Measurements from ENCODE around the gene ALG8. TPM values are rescaled to one million over a fixed set of nuclear protein-coding genes. Genes with fewer than 3 reads are reported as not detected.

ALG8 gene
- total RNA-seq, 1 donor, result 60.9 TPM

DNA sequence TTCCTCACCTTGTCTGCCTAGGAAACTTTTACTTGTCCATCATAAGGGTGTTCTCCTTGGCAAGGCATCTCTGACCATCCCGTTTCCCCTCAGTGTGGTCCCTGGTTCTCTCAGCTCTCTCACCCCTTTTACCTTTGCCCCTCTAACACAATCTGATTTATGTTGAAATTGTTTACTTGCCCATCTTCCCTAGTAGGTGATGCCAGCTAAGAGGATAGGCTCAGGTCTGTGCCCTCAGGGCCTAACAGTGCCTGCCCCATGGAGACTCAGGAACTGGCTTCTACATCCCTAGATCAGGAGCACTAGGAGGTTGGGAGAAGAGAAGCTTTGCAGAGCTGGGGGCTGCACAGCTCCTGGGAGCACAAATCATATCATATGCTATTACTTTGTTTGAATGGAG, 21.1 kb upstream of the ALG8 start:
- no peak overlapping the region for H3K4me3 ChIP-seq (ENCODE audit: low read depth, low read length)
- TF ChIP-seq, protein P1, sequence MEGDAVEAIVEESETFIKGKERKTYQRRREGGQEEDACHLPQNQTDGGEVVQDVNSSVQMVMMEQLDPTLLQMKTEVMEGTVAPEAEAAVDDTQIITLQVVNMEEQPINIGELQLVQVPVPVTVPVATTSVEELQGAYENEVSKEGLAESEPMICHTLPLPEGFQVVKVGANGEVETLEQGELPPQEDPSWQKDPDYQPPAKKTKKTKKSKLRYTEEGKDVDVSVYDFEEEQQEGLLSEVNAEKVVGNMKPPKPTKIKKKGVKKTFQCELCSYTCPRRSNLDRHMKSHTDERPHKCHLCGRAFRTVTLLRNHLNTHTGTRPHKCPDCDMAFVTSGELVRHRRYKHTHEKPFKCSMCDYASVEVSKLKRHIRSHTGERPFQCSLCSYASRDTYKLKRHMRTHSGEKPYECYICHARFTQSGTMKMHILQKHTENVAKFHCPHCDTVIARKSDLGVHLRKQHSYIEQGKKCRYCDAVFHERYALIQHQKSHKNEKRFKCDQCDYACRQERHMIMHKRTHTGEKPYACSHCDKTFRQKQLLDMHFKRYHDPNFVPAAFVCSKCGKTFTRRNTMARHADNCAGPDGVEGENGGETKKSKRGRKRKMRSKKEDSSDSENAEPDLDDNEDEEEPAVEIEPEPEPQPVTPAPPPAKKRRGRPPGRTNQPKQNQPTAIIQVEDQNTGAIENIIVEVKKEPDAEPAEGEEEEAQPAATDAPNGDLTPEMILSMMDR (IDR thresholded peaks at IDR 0.05; ENCODE audit: insufficient read depth, low read depth, low read length), result no peak
- no peak for DNase-seq (ENCODE audit: low read depth)

DNA sequence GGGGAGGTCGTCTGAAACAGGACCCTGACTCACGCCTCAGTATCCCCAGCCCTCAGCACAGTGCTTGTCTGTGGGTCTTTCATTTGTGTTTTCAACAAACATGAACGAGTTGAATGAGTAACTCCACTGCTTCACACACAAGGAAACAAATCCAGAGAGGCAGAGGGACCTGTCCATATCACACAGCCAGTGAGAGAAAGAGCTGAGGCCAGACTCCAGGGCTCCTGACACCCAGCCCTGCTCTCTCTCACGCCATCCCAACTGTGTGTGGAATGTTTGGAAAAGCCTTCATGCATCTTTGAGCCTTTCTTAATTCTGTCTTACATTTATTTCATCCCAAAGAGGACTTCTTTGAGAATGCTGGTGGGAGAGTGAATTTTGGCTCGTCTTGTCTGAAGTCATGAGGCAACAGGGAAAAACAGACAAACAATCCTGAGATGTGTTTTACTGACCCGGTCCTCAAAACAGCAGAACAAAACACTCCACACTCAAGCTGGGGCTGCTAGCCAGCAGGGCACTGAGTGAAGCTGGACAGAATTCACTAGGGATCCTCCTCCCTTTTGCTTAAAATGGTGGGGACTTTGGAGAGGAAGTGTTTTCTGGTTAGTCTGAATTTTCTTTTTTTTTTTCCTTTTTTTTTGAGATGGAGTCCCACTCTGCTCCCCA, 19.7 kb upstream of the ALG8 start:
- TF ChIP-seq, protein P1 (IDR thresholded peaks at IDR 0.05; ENCODE audit: insufficient read depth, low read depth, low read length), result no peak
- no peak overlapping the region for H3K4me3 ChIP-seq (ENCODE audit: low read depth, low read length)
- DNase-seq (ENCODE audit: low read depth), result no peak

DNA sequence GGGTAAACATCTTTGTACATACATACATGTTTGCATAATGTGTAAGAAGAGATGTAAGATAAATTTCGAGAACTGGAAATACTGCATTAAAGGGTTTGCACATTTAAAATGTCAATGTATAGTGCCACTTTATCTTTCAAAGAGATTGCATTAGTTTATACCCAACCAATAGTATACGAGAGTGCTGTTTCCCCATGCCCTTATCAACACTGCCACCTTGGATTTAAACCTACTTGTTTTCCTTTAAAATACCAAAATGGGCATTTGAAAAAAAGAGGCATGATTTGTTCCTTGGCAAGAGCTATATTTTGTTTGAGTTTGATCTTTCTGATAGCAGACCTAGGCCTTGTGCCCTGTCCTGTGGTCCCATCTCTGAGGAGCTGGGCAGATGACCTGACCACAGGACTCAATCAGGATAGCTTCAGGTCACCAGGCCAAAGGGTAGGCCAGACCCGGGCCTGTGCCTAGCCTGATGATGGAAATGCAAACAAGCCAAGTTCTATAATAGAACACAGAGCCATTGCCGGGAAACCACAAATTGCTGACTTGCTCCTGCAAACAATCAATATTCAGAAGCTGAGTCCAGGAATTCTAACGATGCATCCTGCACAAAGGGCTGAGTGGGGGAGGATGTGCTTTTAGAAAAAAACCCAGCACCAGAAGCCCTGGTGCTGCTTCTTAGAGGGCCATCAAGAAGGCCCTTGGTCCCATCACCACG, 16.9 kb upstream of the ALG8 start:
- TF ChIP-seq, protein P1 (IDR thresholded peaks at IDR 0.05; ENCODE audit: insufficient read depth, low read depth, low read length), result no peak
- DNase-seq (ENCODE audit: low read depth), result no peak
- no peak overlapping the region for H3K4me3 ChIP-seq (ENCODE audit: low read depth, low read length)

DNA sequence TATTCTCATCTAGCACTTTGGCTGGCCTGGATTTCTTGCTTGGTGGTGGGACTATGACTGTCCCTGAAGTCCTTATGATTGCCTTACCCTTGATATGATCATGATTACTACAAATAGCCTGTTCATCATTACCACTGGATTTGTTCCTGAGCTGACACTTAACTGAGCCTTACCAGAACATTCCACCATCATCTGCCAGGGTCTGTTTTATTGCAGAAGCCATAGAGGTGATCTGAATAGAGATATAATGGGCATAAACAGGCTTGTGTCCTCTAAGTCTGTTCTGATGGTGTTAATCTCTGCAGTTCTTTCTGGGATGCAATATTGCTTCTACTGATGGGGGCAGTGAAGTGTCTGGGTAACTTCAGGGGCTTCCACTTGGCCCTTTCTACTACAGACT, 12.4 kb upstream of the ALG8 start:
- TF ChIP-seq, protein P1 (IDR thresholded peaks at IDR 0.05; ENCODE audit: insufficient read depth, low read depth, low read length), result no peak
- no peak overlapping the region for H3K4me3 ChIP-seq (ENCODE audit: low read depth, low read length)
- DNase-seq (ENCODE audit: low read depth), result no peak

DNA sequence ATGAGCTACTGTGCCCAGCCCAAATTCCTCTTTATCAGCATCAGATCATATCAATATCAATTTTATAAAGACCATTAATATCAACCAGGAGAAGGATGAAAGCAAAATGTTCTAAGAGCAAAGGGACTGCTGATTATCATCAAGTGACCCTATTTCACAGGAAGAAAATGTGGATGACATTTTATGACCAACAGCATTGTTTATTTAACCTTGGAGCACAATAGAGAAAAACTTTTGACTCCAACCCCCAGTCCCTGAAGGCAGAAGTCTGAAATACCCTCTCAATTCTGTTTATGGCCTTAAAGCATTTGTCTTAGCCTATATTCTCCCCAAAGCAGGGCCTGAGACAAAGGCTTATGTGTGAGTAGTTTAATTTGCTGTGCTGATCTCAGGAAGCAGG, 11.3 kb upstream of the ALG8 start:
- H3K4me3 ChIP-seq (ENCODE audit: low read depth, low read length), result no peak overlapping the region
- no peak for DNase-seq (ENCODE audit: low read depth)
- TF ChIP-seq, protein P1 (IDR thresholded peaks at IDR 0.05; ENCODE audit: insufficient read depth, low read depth, low read length), result no peak

DNA sequence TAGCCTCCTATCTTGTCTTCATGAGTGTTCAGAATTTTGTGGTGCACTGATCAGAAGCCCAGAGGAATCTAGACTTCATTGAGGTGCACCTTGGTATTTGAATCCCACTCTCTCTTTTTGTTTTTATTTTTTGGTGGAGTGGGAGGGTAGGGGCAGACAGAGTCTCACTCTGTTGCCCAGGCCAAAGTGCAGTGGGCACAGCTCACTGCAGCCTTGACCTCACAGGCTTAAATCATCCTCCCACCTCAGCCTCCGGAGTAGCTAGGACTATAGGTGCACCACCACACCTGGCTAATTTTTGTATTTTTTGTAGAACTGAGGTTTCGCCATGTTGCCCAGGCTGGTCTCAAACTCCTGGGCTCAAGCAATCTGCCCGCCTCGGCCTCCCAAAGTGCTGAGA, 10.9 kb upstream of the ALG8 start:
- DNase-seq (ENCODE audit: low read depth), result no peak
- TF ChIP-seq, protein P1 (IDR thresholded peaks at IDR 0.05; ENCODE audit: insufficient read depth, low read depth, low read length), result no peak
- no peak overlapping the region for H3K4me3 ChIP-seq (ENCODE audit: low read depth, low read length)

All from fibroblast of villous mesenchyme (primary cell).